GM12891 (cell line): ENCODE results near the gene SHISA9.

Source experiments
- PAX5 ChIP-seq: IDR thresholded peaks from 2 replicates; pipeline ENCODE4 v1.6.1; 2011; ENCODE audit warnings: low read length, moderate library complexity, mild to moderate bottlenecking; ENCODE audit not compliant: insufficient read depth, severe bottlenecking
- POLR2A ChIP-seq: IDR thresholded peaks from 2 replicates; pipeline ENCODE4 v1.6.1; 2011; ENCODE audit warnings: low read depth, low read length, control low read depth
- POLR2AphosphoS5 ChIP-seq: IDR thresholded peaks from 2 replicates; pipeline ENCODE4 v1.6.1; 2011; ENCODE audit warnings: low read depth, low read length, control low read depth
- TAF1 ChIP-seq: IDR thresholded peaks from 2 replicates; pipeline ENCODE4 v1.6.1; 2011; ENCODE audit warnings: low read depth, low read length, control low read depth

DNA sequence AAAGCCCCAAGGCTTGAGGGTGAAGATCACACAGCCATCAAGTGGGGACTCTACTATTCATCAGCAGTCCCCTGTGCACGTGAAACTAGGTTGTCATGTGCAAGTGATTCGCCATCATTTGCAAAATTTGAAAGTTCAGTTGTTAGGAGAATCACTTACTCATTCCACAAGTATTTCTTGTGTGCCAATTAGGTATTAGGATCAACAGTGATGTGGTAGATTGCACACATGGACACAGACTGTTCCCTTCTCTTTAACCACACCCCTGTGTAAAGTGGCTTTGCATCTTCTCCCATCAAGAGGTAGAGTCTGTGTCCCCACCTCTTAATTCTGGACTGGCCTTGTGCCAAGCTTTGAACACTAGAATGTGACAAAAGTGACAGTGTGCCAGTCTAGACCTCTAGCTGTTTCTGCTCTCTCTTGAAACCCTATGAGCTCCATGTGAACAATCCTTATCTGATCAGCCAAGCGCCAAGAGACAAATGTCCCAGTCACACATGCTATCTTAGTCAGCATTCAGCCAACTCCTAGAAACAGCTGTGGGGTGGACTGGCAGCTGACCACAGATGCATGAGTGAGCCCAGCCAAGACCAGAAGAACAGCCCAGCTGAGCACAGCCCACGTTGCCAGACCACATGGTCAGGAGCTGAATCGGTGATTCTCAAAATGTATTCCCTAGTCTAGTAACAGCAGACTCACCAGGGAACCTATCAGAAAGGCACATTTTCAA is 31.5 kb upstream of the SHISA9 start:
- TF ChIP-seq POLR2A = no peak
- no peak for TF ChIP-seq POLR2AphosphoS5
- TF ChIP-seq TAF1 = no peak
- TF ChIP-seq PAX5 = no peak
